H9 (cell line): ENCODE results near the gene TOR4A. TPM values are rescaled to one million over a fixed set of nuclear protein-coding genes. Genes with fewer than 3 reads are reported as not detected.

Source experiments
- DNase-seq: peaks from one replicate; pipeline ENCODE4 v3.0.0-alpha.2; 2017
- H2AFZ ChIP-seq: one replicate; pipeline ENCODE4 v1.6.1; 2013; ENCODE audit warnings: mild to moderate bottlenecking, low read length, control low read depth, moderate library complexity
- H2AK5ac ChIP-seq: 2 replicates; pipeline ENCODE4 v1.6.1; 2013; ENCODE audit warnings: low read length, control low read depth, mixed read lengths; ENCODE audit not compliant: insufficient read length
- H2BK120ac ChIP-seq: one replicate; pipeline ENCODE4 v1.6.1; 2013; ENCODE audit warnings: low read depth, mild to moderate bottlenecking, low read length, control low read depth, inconsistent platforms; ENCODE audit not compliant: poor library complexity, severe bottlenecking
- H2BK12ac ChIP-seq: 2 replicates; pipeline ENCODE4 v1.6.1; 2013; ENCODE audit warnings: low read length, control low read depth, mixed read lengths, low read depth; ENCODE audit not compliant: insufficient read length
- H2BK15ac ChIP-seq: 2 replicates; pipeline ENCODE4 v1.6.1; 2013; ENCODE audit warnings: low read depth, low read length, control low read depth
- H2BK20ac ChIP-seq: one replicate; pipeline ENCODE4 v1.6.1; 2013; ENCODE audit warnings: low read depth, mild to moderate bottlenecking, low read length, control low read depth, inconsistent platforms; ENCODE audit not compliant: poor library complexity, severe bottlenecking
- H2BK5ac ChIP-seq: 2 replicates; pipeline ENCODE4 v1.6.1; 2013; ENCODE audit warnings: low read length, control low read depth, mixed read lengths; ENCODE audit not compliant: insufficient read length
- H3K14ac ChIP-seq: 2 replicates; pipeline ENCODE4 v1.6.1; 2013; ENCODE audit warnings: low read length, control low read depth; ENCODE audit not compliant: insufficient read depth
- H3K18ac ChIP-seq: 2 replicates; pipeline ENCODE4 v1.6.1; 2013; ENCODE audit warnings: low read depth, mild to moderate bottlenecking, mixed read lengths, low read length, control low read depth; ENCODE audit not compliant: insufficient read length
- H3K23ac ChIP-seq: 2 replicates; pipeline ENCODE4 v1.6.1; 2013; ENCODE audit warnings: low read length, control low read depth, mixed read lengths, low read depth; ENCODE audit not compliant: insufficient read length
- H3K23me2 ChIP-seq: 2 replicates; pipeline ENCODE4 v1.6.1; 2013; ENCODE audit warnings: low read depth, mild to moderate bottlenecking, mixed read lengths, low read length, control low read depth; ENCODE audit not compliant: insufficient read length, poor library complexity, severe bottlenecking
- H3K27ac ChIP-seq: 2 replicates; pipeline ENCODE4 v1.5.1; 2013; ENCODE audit warnings: low read length, control low read depth, mixed read lengths, low read depth; ENCODE audit not compliant: insufficient read length
- H3K27me3 ChIP-seq: 2 replicates; pipeline ENCODE4 v1.6.1; 2013; ENCODE audit warnings: low read length, control low read depth, inconsistent platforms; ENCODE audit not compliant: insufficient read depth
- H3K4ac ChIP-seq: 2 replicates; pipeline ENCODE4 v1.6.1; 2013; ENCODE audit warnings: low read depth, mild to moderate bottlenecking, control low read depth, inconsistent platforms, low read length, moderate library complexity
- H3K4me1 ChIP-seq: 2 replicates; pipeline ENCODE4 v1.6.1; 2013; ENCODE audit warnings: low read length, control low read depth, inconsistent platforms; ENCODE audit not compliant: insufficient read depth
- H3K4me2 ChIP-seq: 2 replicates; pipeline ENCODE4 v1.6.1; 2013; ENCODE audit warnings: low read length, control low read depth, mixed read lengths; ENCODE audit not compliant: insufficient read length, insufficient read depth
- H3K56ac ChIP-seq: 2 replicates; pipeline ENCODE4 v1.6.1; 2013; ENCODE audit warnings: low read depth, mild to moderate bottlenecking, mixed read lengths, low read length, control low read depth; ENCODE audit not compliant: insufficient read length
- H3K79me1 ChIP-seq: 2 replicates; pipeline ENCODE4 v1.6.1; 2013; ENCODE audit warnings: low read depth, mild to moderate bottlenecking, moderate library complexity, low read length, control low read depth, inconsistent platforms; ENCODE audit not compliant: insufficient read depth, poor library complexity, severe bottlenecking
- H3K79me2 ChIP-seq: 2 replicates; pipeline ENCODE4 v1.6.1; 2013; ENCODE audit warnings: low read length, control low read depth, inconsistent platforms; ENCODE audit not compliant: insufficient read depth
- H3K9ac ChIP-seq: 2 replicates; pipeline ENCODE4 v1.6.1; 2013; ENCODE audit warnings: low read length, control low read depth, mixed read lengths; ENCODE audit not compliant: insufficient read length; ENCODE audit errors: extremely low read depth
- H3K9me3 ChIP-seq: one replicate; pipeline ENCODE4 v1.6.1; 2013; ENCODE audit warnings: low read depth, low read length, inconsistent platforms; ENCODE audit not compliant: control insufficient read depth
- H3T11ph ChIP-seq: one replicate; pipeline ENCODE4 v1.6.1; 2013; ENCODE audit warnings: mild to moderate bottlenecking, low read length, control low read depth, inconsistent platforms
- H4K20me1 ChIP-seq: one replicate; pipeline ENCODE4 v1.6.1; 2013; ENCODE audit not compliant: control insufficient read depth, insufficient read length, insufficient read depth
- H4K5ac ChIP-seq: 2 replicates; pipeline ENCODE4 v1.6.1; 2013; ENCODE audit warnings: low read depth, mild to moderate bottlenecking, mixed read lengths, low read length, control low read depth; ENCODE audit not compliant: insufficient read length
- H4K8ac ChIP-seq: replicated peaks from 2 replicates; pipeline ENCODE4 v1.6.1; 2013; ENCODE audit warnings: low read length, control low read depth, mixed read lengths, low read depth; ENCODE audit not compliant: insufficient read length
- H4K91ac ChIP-seq: 2 replicates; pipeline ENCODE4 v1.6.1; 2013; ENCODE audit warnings: low read depth, mild to moderate bottlenecking, moderate library complexity, mixed read lengths, low read length, control low read depth; ENCODE audit not compliant: insufficient read length
- H3K27ac Mint-ChIP-seq, 3 experiments: 2 replicates in 2 of 3; 3 replicates in 1 of 3; pipeline ENCODE4 v1.8.0; 2020 to 2021; ENCODE audit warnings: mixed read lengths in 3 of 3, mild to moderate bottlenecking in 1 of 3, moderate library complexity in 1 of 3
- H3K27me3 Mint-ChIP-seq: 2 replicates; pipeline ENCODE4 v1.8.0; 2021; ENCODE audit warnings: low read depth, mild to moderate bottlenecking, moderate library complexity, mixed read lengths
- H3K36me3 Mint-ChIP-seq, 3 experiments: 2 replicates in 2 of 3; 3 replicates in 1 of 3; pipeline ENCODE4 v1.8.0; 2020 to 2021; ENCODE audit warnings: low read depth in 3 of 3, mixed read lengths in 3 of 3; ENCODE audit not compliant: insufficient read depth in 1 of 3
- H3K4me1 Mint-ChIP-seq, 2 experiments: 2 replicates each; pipeline ENCODE4 v1.8.0; 2020; ENCODE audit warnings: mixed read lengths in 2 of 2
- H3K4me3 Mint-ChIP-seq, 2 experiments: 2 replicates in 1 of 2; 3 replicates in 1 of 2; pipeline ENCODE4 v1.8.0; 2020 to 2021; ENCODE audit warnings: mild to moderate bottlenecking in 2 of 2, mixed read lengths in 2 of 2, moderate library complexity in 1 of 2
- H3K9me3 Mint-ChIP-seq, 2 experiments: 2 replicates in 1 of 2; 3 replicates in 1 of 2; pipeline ENCODE4 v1.8.0; 2020; ENCODE audit warnings: mild to moderate bottlenecking in 2 of 2, mixed read lengths in 2 of 2, moderate library complexity in 1 of 2
- WGBS: extraction: QIAGEN DNeasy Blood & Tissue Kit; methylation state at CpG from one replicate; pipeline ENCODE4 v1.1.7; 2013; ENCODE audit warnings: missing lambda C conversion rate, low lambda C conversion rate, mixed read lengths; ENCODE audit not compliant: insufficient read length; ENCODE audit errors: extremely low coverage; 5-methylcytosine and 5-hydroxymethylcytosine counted together
- total RNA-seq: library from RNA; stranded (reverse); gene quantifications from 2 replicates; pipeline ENCODE4 v1.2.1, GENCODE V29; 2021
- TF ChIP-seq, protein P1 (sequence below): fragments of 200-600 bp; sonication (generic); conservative IDR thresholded peaks from 3 replicates; pipeline ENCODE4 v1.8.0; 2021; ENCODE audit warnings: antibody characterized with exemption, mild to moderate bottlenecking

TOR4A gene
- total RNA-seq, 1 experiment from 2014 or later = 6.2 TPM

DNA sequence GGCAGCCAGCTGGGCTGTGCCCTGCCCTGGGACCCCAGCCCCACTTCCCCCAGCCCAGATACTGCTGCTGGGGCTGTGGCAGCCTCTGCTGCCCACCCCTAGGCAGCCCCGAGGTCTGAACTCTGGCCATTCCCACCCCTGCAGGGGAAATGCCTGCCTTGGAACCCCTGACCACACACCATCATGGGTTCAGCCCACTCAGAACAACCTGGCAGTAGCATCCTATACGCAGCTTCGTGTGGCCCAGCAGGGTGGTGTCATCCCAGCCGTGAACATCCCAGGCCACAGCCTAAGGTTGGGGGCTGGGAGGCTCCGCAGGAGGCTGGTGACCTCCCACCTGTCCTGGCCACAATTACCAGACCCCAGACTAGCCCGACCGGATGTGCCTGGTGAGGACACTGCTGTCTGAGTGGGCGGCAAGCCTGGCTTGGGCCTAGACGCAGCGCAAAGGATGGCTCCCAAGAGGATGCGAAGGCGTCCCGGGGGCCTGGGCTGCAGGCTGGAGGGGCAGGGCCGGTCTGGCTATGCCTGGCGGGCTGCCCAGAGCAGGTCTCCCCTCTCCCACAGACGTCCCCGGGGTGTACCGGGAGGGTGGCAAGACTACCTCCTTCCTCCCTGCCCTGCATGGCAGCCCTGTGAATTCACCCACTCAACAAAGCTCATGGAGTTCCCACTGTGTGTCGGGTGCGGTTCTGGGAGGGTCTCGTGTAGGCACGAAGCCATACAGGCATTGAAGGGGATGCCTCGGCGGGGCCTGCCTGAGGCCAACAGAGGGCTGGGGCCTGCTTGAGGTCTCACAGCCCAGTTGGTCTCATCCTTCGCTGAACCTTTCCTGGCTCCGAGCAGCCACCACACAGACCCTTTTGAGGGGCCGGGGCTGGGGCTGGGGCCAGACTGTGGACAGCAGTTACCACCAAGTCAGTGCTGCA is 48.3 kb upstream of the TOR4A start:
- Mint-ChIP-seq H3K27me3 (no peaks in the 10 kb centered on the region; the same call in 1 of the 2 replicates), H3K27ac (no peak overlapping the region), H3K36me3 (no peaks in the 10 kb centered on the region), H3K4me3 (no peak overlapping the region), H3K4me1 (peaks cover 2 to 3% of the 10 kb centered on the region in 2 experiments), H3K9me3 (no peaks in the 10 kb centered on the region)
- Histone ChIP-seq H2AFZ (no peak overlapping the region), H2BK15ac (no peak overlapping the region), H4K20me1 (no peaks in the 10 kb centered on the region), H3K23me2 (peaks cover 4% of the 10 kb centered on the region), H4K91ac (no peak overlapping the region), H2AK5ac (no peak overlapping the region), H3T11ph (no peak overlapping the region), H3K56ac (no peak overlapping the region), H3K9me3 (no peaks in the 10 kb centered on the region), H3K4me2 (no peak overlapping the region), H2BK120ac (no peak overlapping the region), H2BK12ac (no peak overlapping the region), H4K8ac (no peak overlapping the region), H3K18ac (no peak overlapping the region), H3K79me1 (no peaks in the 10 kb centered on the region), H2BK5ac (no peak overlapping the region), H4K5ac (no peak overlapping the region), H3K27me3 (no peaks in the 10 kb centered on the region), H3K14ac (no peak overlapping the region), H3K9ac (no peak overlapping the region), H3K79me2 (no peaks in the 10 kb centered on the region), H3K4me1 (no peaks in the 10 kb centered on the region), H2BK20ac (no peak overlapping the region), H3K4ac (no peak overlapping the region), H3K27ac (no peak overlapping the region), H3K23ac (no peak overlapping the region)
- DNase-seq = no peak
- TF ChIP-seq, protein P1, sequence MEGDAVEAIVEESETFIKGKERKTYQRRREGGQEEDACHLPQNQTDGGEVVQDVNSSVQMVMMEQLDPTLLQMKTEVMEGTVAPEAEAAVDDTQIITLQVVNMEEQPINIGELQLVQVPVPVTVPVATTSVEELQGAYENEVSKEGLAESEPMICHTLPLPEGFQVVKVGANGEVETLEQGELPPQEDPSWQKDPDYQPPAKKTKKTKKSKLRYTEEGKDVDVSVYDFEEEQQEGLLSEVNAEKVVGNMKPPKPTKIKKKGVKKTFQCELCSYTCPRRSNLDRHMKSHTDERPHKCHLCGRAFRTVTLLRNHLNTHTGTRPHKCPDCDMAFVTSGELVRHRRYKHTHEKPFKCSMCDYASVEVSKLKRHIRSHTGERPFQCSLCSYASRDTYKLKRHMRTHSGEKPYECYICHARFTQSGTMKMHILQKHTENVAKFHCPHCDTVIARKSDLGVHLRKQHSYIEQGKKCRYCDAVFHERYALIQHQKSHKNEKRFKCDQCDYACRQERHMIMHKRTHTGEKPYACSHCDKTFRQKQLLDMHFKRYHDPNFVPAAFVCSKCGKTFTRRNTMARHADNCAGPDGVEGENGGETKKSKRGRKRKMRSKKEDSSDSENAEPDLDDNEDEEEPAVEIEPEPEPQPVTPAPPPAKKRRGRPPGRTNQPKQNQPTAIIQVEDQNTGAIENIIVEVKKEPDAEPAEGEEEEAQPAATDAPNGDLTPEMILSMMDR = no peak
- WGBS = no CpG with 5 or more reads among the region's 27 CpGs
